Lower leg skin (tissue), 3 donors: ENCODE measurements around the gene ABCC1.

Source experiments
- POLR2A ChIP-seq, 2 donors: fragments of 450-650 bp; IDR thresholded peaks; one replicate each; pipeline ENCODE4 v1.6.1; 2016 to 2017; ENCODE audit warnings: antibody characterized with exemption in 2 of 2, mild to moderate bottlenecking in 1 of 2, moderate library complexity in 1 of 2
- TF ChIP-seq, protein P1 (sequence below), 3 donors: fragments of 450-650 bp; IDR thresholded peaks; one replicate each; pipeline ENCODE4 v1.5.1; 2016; ENCODE audit warnings: antibody characterized with exemption in 3 of 3, mild to moderate bottlenecking in 3 of 3, moderate library complexity in 2 of 3

DNA sequence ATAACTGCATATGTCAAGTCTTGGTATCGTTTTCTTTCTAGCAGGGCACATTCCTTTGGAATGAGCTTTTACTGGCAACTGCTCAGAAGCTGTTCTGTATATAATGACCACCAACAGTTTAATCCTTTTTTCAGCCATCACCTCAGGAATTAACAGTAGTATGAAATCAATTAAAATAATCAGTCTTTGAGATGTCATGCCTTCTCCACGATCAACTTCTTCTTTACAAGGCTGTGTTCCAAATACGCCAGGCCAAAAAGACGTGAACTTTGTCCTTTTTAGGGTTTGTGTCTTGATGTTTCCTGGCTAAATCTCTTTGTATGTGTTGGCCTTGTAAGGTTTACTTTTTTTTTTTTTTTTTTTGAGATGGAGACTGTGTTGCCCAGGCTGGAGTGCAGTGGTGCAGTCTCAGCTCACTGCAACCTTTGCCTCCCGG is 54.9 kb downstream of the ABCC1 start:
- TF ChIP-seq, protein P1, sequence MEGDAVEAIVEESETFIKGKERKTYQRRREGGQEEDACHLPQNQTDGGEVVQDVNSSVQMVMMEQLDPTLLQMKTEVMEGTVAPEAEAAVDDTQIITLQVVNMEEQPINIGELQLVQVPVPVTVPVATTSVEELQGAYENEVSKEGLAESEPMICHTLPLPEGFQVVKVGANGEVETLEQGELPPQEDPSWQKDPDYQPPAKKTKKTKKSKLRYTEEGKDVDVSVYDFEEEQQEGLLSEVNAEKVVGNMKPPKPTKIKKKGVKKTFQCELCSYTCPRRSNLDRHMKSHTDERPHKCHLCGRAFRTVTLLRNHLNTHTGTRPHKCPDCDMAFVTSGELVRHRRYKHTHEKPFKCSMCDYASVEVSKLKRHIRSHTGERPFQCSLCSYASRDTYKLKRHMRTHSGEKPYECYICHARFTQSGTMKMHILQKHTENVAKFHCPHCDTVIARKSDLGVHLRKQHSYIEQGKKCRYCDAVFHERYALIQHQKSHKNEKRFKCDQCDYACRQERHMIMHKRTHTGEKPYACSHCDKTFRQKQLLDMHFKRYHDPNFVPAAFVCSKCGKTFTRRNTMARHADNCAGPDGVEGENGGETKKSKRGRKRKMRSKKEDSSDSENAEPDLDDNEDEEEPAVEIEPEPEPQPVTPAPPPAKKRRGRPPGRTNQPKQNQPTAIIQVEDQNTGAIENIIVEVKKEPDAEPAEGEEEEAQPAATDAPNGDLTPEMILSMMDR (IDR thresholded peaks at IDR 0.05), result no peak
- TF ChIP-seq POLR2A (IDR thresholded peaks at IDR 0.05), result no peak
